ENCODE measurements around the gene SNX22. TPM values are rescaled to one million over a fixed set of nuclear protein-coding genes. Genes with fewer than 3 reads are reported as not detected.

SNX22 gene
- total RNA-seq, 1 experiment from 2014 or later = 0.20 TPM

Other genes with a start within 250 kb of the SNX22 start
- 7.3 and 8.0 TPM in 2 replicates for gene DAPK2, start 105.2 kb upstream of the SNX22 start, total RNA-seq (2014; rRNA removed; shearing (Covaris generic))
- 172 and 196 TPM in 2 replicates for gene CIAO2A, start 57.9 kb upstream of the SNX22 start, total RNA-seq (2014; rRNA removed; shearing (Covaris generic))
- 21.9 and 29.8 TPM in 2 replicates for gene SNX1, start 55.7 kb upstream of the SNX22 start, total RNA-seq (2014; rRNA removed; shearing (Covaris generic))
- gene PPIB, start 11.3 kb downstream of the SNX22 start, total RNA-seq (2014; rRNA removed; shearing (Covaris generic)) = 814 and 1,026 TPM in 2 replicates
- gene CSNK1G1, start 204.4 kb downstream of the SNX22 start, total RNA-seq (2014; rRNA removed; shearing (Covaris generic)) = 12.2 and 33.8 TPM in 2 replicates
- gene PCLAF, start 229.7 kb downstream of the SNX22 start, total RNA-seq (2014; rRNA removed; shearing (Covaris generic)) = 90.7 and 163 TPM in 2 replicates
- gene TRIP4, start 236.1 kb downstream of the SNX22 start, total RNA-seq (2014; rRNA removed; shearing (Covaris generic)) = 10.5 and 10.6 TPM in 2 replicates

Data from M059J (cell line).